Mesendoderm (in vitro differentiated cells): ENCODE measurements around the gene CDRT15.
"Not testable (repeated sequence)": the region's sequence is repeated elsewhere in the genome, so short reads cannot be mapped to it uniquely, and the experiment has no call there.

Experiments used
- DNase-seq: peaks from one replicate; pipeline ENCODE4 v3.0.0; 2013
- H2AK5ac ChIP-seq: 2 replicates; pipeline ENCODE4 v1.6.1; 2013; ENCODE audit warnings: low read length, inconsistent platforms
- H2BK120ac ChIP-seq: 2 replicates; pipeline ENCODE4 v1.6.1; 2013; ENCODE audit warnings: low read depth, mild to moderate bottlenecking, low read length, moderate library complexity, mixed read lengths
- H2BK15ac ChIP-seq: replicated peaks from 2 replicates; pipeline ENCODE4 v1.6.1; 2013; ENCODE audit warnings: low read depth, mild to moderate bottlenecking, moderate library complexity
- H2BK5ac ChIP-seq: 2 replicates; pipeline ENCODE4 v1.6.1; 2013; ENCODE audit warnings: low read length, inconsistent platforms
- H3K18ac ChIP-seq: 2 replicates; pipeline ENCODE4 v1.6.1; 2013; ENCODE audit warnings: mild to moderate bottlenecking, low read length, mixed read lengths
- H3K23ac ChIP-seq: one replicate; pipeline ENCODE4 v1.6.1; 2013; ENCODE audit warnings: low read length
- H3K27ac ChIP-seq: 2 replicates; pipeline ENCODE4 v1.5.1; 2013; ENCODE audit warnings: low read depth, mild to moderate bottlenecking, inconsistent platforms, low read length, moderate library complexity
- H3K27me3 ChIP-seq: 2 replicates; pipeline ENCODE4 v1.6.1; 2013; ENCODE audit warnings: low read length, control low read depth, mild to moderate bottlenecking, inconsistent platforms; ENCODE audit not compliant: insufficient read depth, poor library complexity
- H3K36me3 ChIP-seq: 2 replicates; pipeline ENCODE4 v1.6.1; 2013; ENCODE audit warnings: low read length, inconsistent platforms; ENCODE audit not compliant: control insufficient read depth, insufficient read depth
- H3K4ac ChIP-seq: one replicate; pipeline ENCODE4 v1.6.1; 2013; ENCODE audit warnings: low read depth, mild to moderate bottlenecking, low read length, moderate library complexity
- H3K4me1 ChIP-seq: 2 replicates; pipeline ENCODE4 v1.6.1; 2013; ENCODE audit warnings: low read depth, low read length, inconsistent platforms; ENCODE audit not compliant: control insufficient read depth
- H3K4me2 ChIP-seq: 2 replicates; pipeline ENCODE4 v1.6.1; 2013; ENCODE audit warnings: low read length
- H3K4me3 ChIP-seq: 2 replicates; pipeline ENCODE4 v1.5.1; 2013; ENCODE audit warnings: mild to moderate bottlenecking, low read length
- H3K56ac ChIP-seq: one replicate; pipeline ENCODE4 v1.6.1; 2013; ENCODE audit warnings: low read length
- H3K79me1 ChIP-seq: 2 replicates; pipeline ENCODE4 v1.6.1; 2013; ENCODE audit warnings: low read length, inconsistent platforms
- H3K79me2 ChIP-seq: 2 replicates; pipeline ENCODE4 v1.6.1; 2013; ENCODE audit warnings: mild to moderate bottlenecking, low read length; ENCODE audit not compliant: control insufficient read depth, insufficient read depth
- H3K9ac ChIP-seq: 2 replicates; pipeline ENCODE4 v1.6.1; 2013; ENCODE audit warnings: low read length, inconsistent platforms
- H4K5ac ChIP-seq: one replicate; pipeline ENCODE4 v1.6.1; 2013; ENCODE audit warnings: low read length
- H4K8ac ChIP-seq: one replicate; pipeline ENCODE4 v1.6.1; 2013; ENCODE audit warnings: low read depth, mild to moderate bottlenecking, control low read depth, low read length, moderate library complexity
- WGBS: extraction: QIAGEN DNeasy Blood & Tissue Kit; methylation state at CpG from one replicate; pipeline ENCODE4 v1.1.7; 2013; ENCODE audit warnings: low lambda C conversion rate, missing lambda C conversion rate; ENCODE audit not compliant: insufficient coverage; ENCODE audit errors: extremely low coverage; 5-methylcytosine and 5-hydroxymethylcytosine counted together

The CDRT15 gene

GRCh38 chr17:14268264-14268663 is 31.6 kb upstream of the CDRT15 start:
- no peaks in the 10 kb centered on the region for H3K27me3 ChIP-seq
- no peaks in the 10 kb centered on the region for H3K79me2 ChIP-seq
- no peak overlapping the region for H4K5ac ChIP-seq
- no peak overlapping the region for H2BK5ac ChIP-seq
- no peak overlapping the region for H2AK5ac ChIP-seq
- H3K23ac ChIP-seq, result no peak overlapping the region
- no peak overlapping the region for H3K27ac ChIP-seq
- no peak overlapping the region for H3K4me3 ChIP-seq
- H2BK120ac ChIP-seq, result no peak overlapping the region
- no peak overlapping the region for H2BK15ac ChIP-seq
- no peak overlapping the region for H4K8ac ChIP-seq
- no CpG with 5 or more reads among the region's 2 CpGs for WGBS
- H3K79me1 ChIP-seq, result no peaks in the 10 kb centered on the region
- H3K18ac ChIP-seq, result no peak overlapping the region
- peak; percentile 51 for DNase-seq
- no peak overlapping the region for H3K56ac ChIP-seq
- H3K36me3 ChIP-seq, result no peaks in the 10 kb centered on the region
- H3K9ac ChIP-seq, result no peak overlapping the region
- H3K4me2 ChIP-seq, result no peak overlapping the region
- H3K4me1 ChIP-seq, result no peaks in the 10 kb centered on the region
- H3K4ac ChIP-seq, result no peak overlapping the region

- Histone ChIP-seq H3K4me3 (no peak overlapping the region), H3K79me1 (no peaks in the 10 kb centered on the region), H3K4me2 (no peak overlapping the region), H2AK5ac (no peak overlapping the region), H3K4me1 (no peaks in the 10 kb centered on the region), H3K27me3 (no peaks in the 10 kb centered on the region), H2BK5ac (no peak overlapping the region), H3K4ac (no peak overlapping the region), H3K9ac (no peak overlapping the region), H4K5ac (no peak overlapping the region), H3K23ac (no peak overlapping the region), H3K79me2 (no peaks in the 10 kb centered on the region), H2BK120ac (no peak overlapping the region), H3K36me3 (no peaks in the 10 kb centered on the region), H2BK15ac (no peak overlapping the region), H3K27ac (no peak overlapping the region), H3K18ac (no peak overlapping the region), H4K8ac (no peak overlapping the region), H3K56ac (no peak overlapping the region)
- WGBS, result no CpG with 5 or more reads among the region's 5 CpGs
- DNase-seq, result no peak
Observed at GRCh38 chr17:14261406-14261805, 24.7 kb upstream of the CDRT15 start.

- Histone ChIP-seq H2BK5ac (no peak overlapping the region), H3K36me3 (no peaks in the 10 kb centered on the region), H3K9ac (no peak overlapping the region), H3K4me1 (no peaks in the 10 kb centered on the region), H3K27ac (no peak overlapping the region), H3K27me3 (no peaks in the 10 kb centered on the region), H2BK120ac (no peak overlapping the region), H3K18ac (no peak overlapping the region), H4K8ac (no peak overlapping the region), H3K4ac (no peak overlapping the region), H3K4me2 (no peak overlapping the region), H2BK15ac (no peak overlapping the region), H3K56ac (no peak overlapping the region), H4K5ac (no peak overlapping the region), H2AK5ac (no peak overlapping the region), H3K79me1 (no peaks in the 10 kb centered on the region), H3K4me3 (no peak overlapping the region), H3K79me2 (no peaks in the 10 kb centered on the region), H3K23ac (no peak overlapping the region)
- no peak for DNase-seq
- no CpG with 5 or more reads among the region's 3 CpGs for WGBS
Observed at GRCh38 chr17:14245629-14246028, 9.0 kb upstream of the CDRT15 start.

- Histone ChIP-seq H2BK120ac (no peak overlapping the region), H3K4ac (no peak overlapping the region), H2BK5ac (no peak overlapping the region), H3K36me3 (no peaks in the 10 kb centered on the region), H3K23ac (no peak overlapping the region), H3K27me3 (no peaks in the 10 kb centered on the region), H3K4me2 (no peak overlapping the region), H3K56ac (no peak overlapping the region), H3K27ac (no peak overlapping the region), H3K4me1 (no peaks in the 10 kb centered on the region), H3K79me2 (no peaks in the 10 kb centered on the region), H4K8ac (no peak overlapping the region), H3K9ac (no peak overlapping the region), H2BK15ac (no peak overlapping the region), H3K79me1 (no peaks in the 10 kb centered on the region), H2AK5ac (no peak overlapping the region), H3K4me3 (no peak overlapping the region), H3K18ac (no peak overlapping the region), H4K5ac (no peak overlapping the region)
- no CpG with 5 or more reads among the region's 1 CpG for WGBS
- peak; percentile 22 for DNase-seq
Observed at GRCh38 chr17:14245002-14245401, 8.3 kb upstream of the CDRT15 start.

GRCh38 chr17:14239271-14239670 is 2.6 kb upstream of the CDRT15 start:
- not testable (repeated sequence) for H2BK120ac ChIP-seq, H2BK15ac ChIP-seq, H3K4me2 ChIP-seq, H2AK5ac ChIP-seq, H3K9ac ChIP-seq, H2BK5ac ChIP-seq, H3K79me2 ChIP-seq, H3K27ac ChIP-seq, H3K79me1 ChIP-seq, H3K4ac ChIP-seq, H3K4me1 ChIP-seq, H4K5ac ChIP-seq, H3K18ac ChIP-seq, H3K4me3 ChIP-seq, H3K56ac ChIP-seq, H3K27me3 ChIP-seq, H3K36me3 ChIP-seq, H4K8ac ChIP-seq, DNase-seq, H3K23ac ChIP-seq
- WGBS, result no CpG with 5 or more reads among the region's 5 CpGs

GRCh38 chr17:14236032-14236431 is 630 bp downstream of the CDRT15 start:
- not testable (repeated sequence) for H3K56ac ChIP-seq
- no CpG with 5 or more reads among the region's 9 CpGs for WGBS

More at GRCh38 chr17:14236032-14236431, 630 bp downstream of the CDRT15 start:
- not testable (repeated sequence) for H3K27ac ChIP-seq, H3K4ac ChIP-seq, H3K79me1 ChIP-seq, H3K27me3 ChIP-seq, H4K8ac ChIP-seq, H3K4me2 ChIP-seq, DNase-seq, H2BK15ac ChIP-seq, H3K23ac ChIP-seq, H3K4me1 ChIP-seq, H4K5ac ChIP-seq, H3K79me2 ChIP-seq, H2AK5ac ChIP-seq, H3K9ac ChIP-seq, H3K18ac ChIP-seq, H2BK120ac ChIP-seq, H3K4me3 ChIP-seq, H3K36me3 ChIP-seq, H2BK5ac ChIP-seq
